ENCODE results near the gene ERBB2. TPM values are rescaled to one million over a fixed set of nuclear protein-coding genes. Genes with fewer than 3 reads are reported as not detected.
A peak's percentile ranks its signal among the peaks of the same experiment; 100 is the strongest.

Gene ERBB2
- total and polyA plus RNA-seq, 5 donors from 2014 or later, result 0.36 to 5.5 (median 0.67) TPM

- ATAC-seq (ENCODE audit: low read depth in 2 of 2) (no peak), DNase-seq (no peak)
- no peak overlapping the region for H3K4me3 Mint-ChIP-seq
- H3K36me3 Mint-ChIP-seq, result peaks cover 31% of the 10 kb centered on the region
- H3K36me3 ChIP-seq (ENCODE audit: control insufficient read depth, insufficient read depth, low read length), result peaks cover 46% of the 10 kb centered on the region
- H3K4me3 ChIP-seq (ENCODE audit: low read depth, low read length), result no peak overlapping the region
- no peaks in the 10 kb centered on the region for H3K9me3 Mint-ChIP-seq
- no peak overlapping the region for H3K27ac ChIP-seq (ENCODE audit: insufficient read depth, low read length, poor library complexity, severe bottlenecking)
- H3K27ac Mint-ChIP-seq, result peak overlapping the region in 1 of 3 donors; percentile 66
- peaks cover 4% of the 10 kb centered on the region for H3K4me1 ChIP-seq (ENCODE audit: control insufficient read depth, insufficient read depth, low read length, poor library complexity, severe bottlenecking)
- no peaks in the 10 kb centered on the region for H3K27me3 ChIP-seq (ENCODE audit: control insufficient read depth, insufficient read depth, low read length)
- H3K27me3 Mint-ChIP-seq, result no peaks in the 10 kb centered on the region
- peaks cover 4 to 31% (median 14%) of the 10 kb centered on the region in 4 donors for H3K4me1 Mint-ChIP-seq
- no peaks in the 10 kb centered on the region for H3K9me3 ChIP-seq (ENCODE audit: control insufficient read depth in 2 of 2, low read length in 2 of 2)
Measured at GRCh38 chr17:39658346-39658745, 41.5 kb upstream of the ERBB2 start.

- no peak overlapping the region for H3K4me3 Mint-ChIP-seq
Measured at GRCh38 chr17:39658760-39659159, 41.1 kb upstream of the ERBB2 start.

DNA sequence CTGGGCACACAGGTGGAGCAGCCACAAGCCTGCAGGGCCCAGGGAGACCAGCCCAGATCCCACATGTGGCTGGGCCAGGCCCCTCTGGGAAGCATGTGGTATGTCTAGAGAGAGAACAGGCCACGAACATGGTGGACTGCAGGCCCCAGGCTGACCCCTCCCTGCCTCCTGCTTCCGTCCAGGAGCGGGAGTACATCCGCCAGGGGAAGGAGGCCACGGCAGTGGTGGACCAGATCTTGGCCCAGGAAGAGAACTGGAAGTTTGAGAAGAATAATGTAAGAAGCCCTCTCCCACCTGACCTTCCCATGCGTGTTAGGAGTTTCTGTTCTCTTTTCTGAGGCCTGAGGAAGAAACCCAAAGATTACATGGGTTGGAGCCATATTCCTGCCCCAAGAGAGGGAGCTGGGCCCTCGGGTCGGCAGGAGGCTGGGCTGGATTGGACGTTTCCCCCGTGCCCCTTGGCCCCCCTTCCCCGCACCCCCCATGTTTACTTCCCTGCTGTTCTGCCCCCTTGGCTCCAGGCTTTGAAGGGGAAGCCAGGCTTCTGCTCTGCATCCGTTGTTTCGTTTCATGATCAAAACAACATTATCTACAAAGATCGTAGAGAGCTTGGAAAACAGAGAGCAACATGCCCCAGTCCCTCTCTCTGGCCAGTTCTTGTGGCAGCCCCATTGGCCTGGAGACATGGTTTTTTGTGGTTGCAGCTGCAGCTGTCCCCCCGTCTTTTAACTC lies 40.4 kb upstream of the ERBB2 start:
- ATAC-seq (ENCODE audit: low read depth in 2 of 2) (no peak), DNase-seq (no peak)
- Mint-ChIP-seq H3K27ac (peak overlapping the region in 2 of 3 donors; percentile 77 to 87), H3K27me3 (no peaks in the 10 kb centered on the region), H3K4me1 (peaks cover 4 to 26% (median 9%) of the 10 kb centered on the region in 4 donors), H3K4me3 (peak overlapping the region in 1 of 4 donors; percentile 56), H3K36me3 (peaks cover 26% of the 10 kb centered on the region), H3K9me3 (no peaks in the 10 kb centered on the region)
- peaks cover 46% of the 10 kb centered on the region for H3K36me3 ChIP-seq (ENCODE audit: control insufficient read depth, insufficient read depth, low read length)
- no peaks in the 10 kb centered on the region for H3K9me3 ChIP-seq (ENCODE audit: control insufficient read depth in 2 of 2, low read length in 2 of 2)
- no peaks in the 10 kb centered on the region for H3K4me1 ChIP-seq (ENCODE audit: control insufficient read depth, insufficient read depth, low read length, poor library complexity, severe bottlenecking)
- H3K27ac ChIP-seq (ENCODE audit: insufficient read depth, low read length, poor library complexity, severe bottlenecking), result no peak overlapping the region
- no peak overlapping the region for H3K4me3 ChIP-seq (ENCODE audit: low read depth, low read length)
- H3K27me3 ChIP-seq (ENCODE audit: control insufficient read depth, insufficient read depth, low read length), result no peaks in the 10 kb centered on the region

More at GRCh38 chr17:39658760-39659159, 41.1 kb upstream of the ERBB2 start:
- peaks cover under 1% of the 10 kb centered on the region for H3K4me1 ChIP-seq (ENCODE audit: control insufficient read depth, insufficient read depth, low read length, poor library complexity, severe bottlenecking)
- Mint-ChIP-seq H3K27me3 (no peaks in the 10 kb centered on the region), H3K36me3 (peaks cover 29% of the 10 kb centered on the region), H3K27ac (peak overlapping the region in 1 of 3 donors; percentile 66), H3K4me1 (peaks cover 4 to 28% (median 11%) of the 10 kb centered on the region in 4 donors), H3K9me3 (no peaks in the 10 kb centered on the region)
- H3K36me3 ChIP-seq (ENCODE audit: control insufficient read depth, insufficient read depth, low read length), result peaks cover 46% of the 10 kb centered on the region
- no peaks in the 10 kb centered on the region for H3K27me3 ChIP-seq (ENCODE audit: control insufficient read depth, insufficient read depth, low read length)
- no peak for DNase-seq
- no peak overlapping the region for H3K4me3 ChIP-seq (ENCODE audit: low read depth, low read length)
- no peaks in the 10 kb centered on the region for H3K9me3 ChIP-seq (ENCODE audit: control insufficient read depth in 2 of 2, low read length in 2 of 2)
- ATAC-seq (ENCODE audit: low read depth in 2 of 2), result no peak
- no peak overlapping the region for H3K27ac ChIP-seq (ENCODE audit: insufficient read depth, low read length, poor library complexity, severe bottlenecking)

DNA sequence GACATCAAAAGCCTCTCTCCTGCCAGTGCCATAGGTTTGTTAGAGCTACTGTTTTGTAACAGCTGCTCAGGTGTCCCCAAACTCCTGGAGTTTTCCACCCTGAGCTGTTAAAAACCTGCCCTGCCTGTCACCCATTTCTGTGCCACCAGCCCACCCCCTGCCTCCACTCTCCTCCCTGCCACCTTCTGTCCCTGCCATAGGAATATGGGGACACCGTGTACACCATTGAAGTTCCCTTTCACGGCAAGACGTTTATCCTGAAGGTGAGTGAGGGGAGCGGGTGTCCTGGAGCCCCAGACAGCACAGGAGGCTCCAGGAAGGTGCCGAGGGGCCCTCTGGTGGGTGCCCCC lies 39.9 kb upstream of the ERBB2 start:
- H3K9me3 Mint-ChIP-seq, result no peaks in the 10 kb centered on the region
- H3K27ac ChIP-seq (ENCODE audit: insufficient read depth, low read length, poor library complexity, severe bottlenecking), result no peak overlapping the region
- peaks cover 46% of the 10 kb centered on the region for H3K36me3 ChIP-seq (ENCODE audit: control insufficient read depth, insufficient read depth, low read length)
- no peak for DNase-seq
- peaks cover 23% of the 10 kb centered on the region for H3K36me3 Mint-ChIP-seq
- no peaks in the 10 kb centered on the region for H3K4me1 ChIP-seq (ENCODE audit: control insufficient read depth, insufficient read depth, low read length, poor library complexity, severe bottlenecking)
- H3K27me3 Mint-ChIP-seq, result peaks cover 4% of the 10 kb centered on the region
- no peaks in the 10 kb centered on the region for H3K9me3 ChIP-seq (ENCODE audit: control insufficient read depth in 2 of 2, low read length in 2 of 2)
- H3K4me1 Mint-ChIP-seq, result peaks cover 4 to 22% (median 7%) of the 10 kb centered on the region in 4 donors
- peak overlapping the region in 2 of 3 donors; percentile 77 to 87 for H3K27ac Mint-ChIP-seq
- no peak for ATAC-seq (ENCODE audit: low read depth in 2 of 2)
- H3K27me3 ChIP-seq (ENCODE audit: control insufficient read depth, insufficient read depth, low read length), result no peaks in the 10 kb centered on the region
- H3K4me3 Mint-ChIP-seq, result no peak overlapping the region
- H3K4me3 ChIP-seq (ENCODE audit: low read depth, low read length), result no peak overlapping the region

GRCh38 chr17:39660397-39661385 lies 39.2 kb upstream of the ERBB2 start:
- Histone ChIP-seq H3K4me1 (ENCODE audit: control insufficient read depth, insufficient read depth, low read length, poor library complexity, severe bottlenecking) (no peaks in the 10 kb centered on the region), H3K27ac (ENCODE audit: insufficient read depth, low read length, poor library complexity, severe bottlenecking) (no peak overlapping the region), H3K9me3 (ENCODE audit: control insufficient read depth in 2 of 2, low read length in 2 of 2) (no peaks in the 10 kb centered on the region), H3K27me3 (ENCODE audit: control insufficient read depth, insufficient read depth, low read length) (no peaks in the 10 kb centered on the region), H3K36me3 (ENCODE audit: control insufficient read depth, insufficient read depth, low read length) (peaks cover 46% of the 10 kb centered on the region), H3K4me3 (ENCODE audit: low read depth, low read length) (no peak overlapping the region)
- ATAC-seq (ENCODE audit: low read depth in 2 of 2) (no peak), DNase-seq (no peak)
- H3K36me3 Mint-ChIP-seq, result peaks cover 16% of the 10 kb centered on the region
- H3K27ac Mint-ChIP-seq, result peak overlapping the region in 2 of 3 donors; percentile 48 to 82
- peaks cover 0 to 20% (median under 1%) of the 10 kb centered on the region in 4 donors for H3K4me1 Mint-ChIP-seq
- no peak overlapping the region for H3K4me3 Mint-ChIP-seq
- H3K9me3 Mint-ChIP-seq, result no peaks in the 10 kb centered on the region
- H3K27me3 Mint-ChIP-seq, result peaks cover 11% of the 10 kb centered on the region

DNA sequence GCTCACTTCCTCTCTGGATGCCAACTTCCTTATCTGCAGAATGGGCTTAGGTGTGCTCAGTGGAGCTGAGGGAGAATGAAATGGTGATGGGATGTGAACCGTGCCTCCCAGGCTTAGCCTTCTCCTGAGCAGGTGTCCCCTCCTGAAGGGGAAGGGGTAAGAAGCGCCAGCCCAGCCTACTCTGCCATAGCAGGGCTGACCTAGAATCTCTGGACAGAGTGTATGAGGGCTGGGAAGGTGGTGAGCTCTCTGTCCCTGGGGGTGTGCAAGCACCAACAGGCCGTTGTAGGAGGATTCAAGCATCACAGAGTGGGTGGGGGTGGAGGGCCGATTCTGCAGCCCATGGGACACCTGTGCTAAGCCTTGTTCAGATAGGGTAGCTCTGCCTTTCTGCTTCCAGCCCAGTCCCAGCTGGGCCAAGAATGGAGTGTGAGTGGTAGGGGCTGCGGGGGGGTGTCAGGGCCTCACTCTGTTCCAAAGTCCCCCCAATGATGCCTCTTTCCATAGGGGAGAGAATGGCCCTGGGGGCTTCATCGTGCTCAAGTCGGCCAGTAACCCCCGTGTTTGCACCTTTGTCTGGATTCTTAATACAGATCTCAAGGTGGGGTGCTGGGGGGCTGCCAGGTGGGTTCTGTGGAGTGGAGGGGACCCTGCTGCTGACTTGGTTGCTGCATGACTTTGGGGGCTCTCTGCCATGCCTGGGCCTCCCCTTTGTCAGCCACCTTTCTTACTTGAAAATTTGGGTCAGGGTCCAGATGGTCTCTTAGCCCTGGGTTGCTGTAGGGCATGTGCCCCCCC lies 37.9 kb upstream of the ERBB2 start:
- Mint-ChIP-seq H3K27ac (no peak overlapping the region), H3K9me3 (no peaks in the 10 kb centered on the region), H3K4me1 (peaks cover 0 to 25% (median 2%) of the 10 kb centered on the region in 4 donors), H3K36me3 (peaks cover 15% of the 10 kb centered on the region), H3K27me3 (peaks cover 20% of the 10 kb centered on the region), H3K4me3 (no peak overlapping the region)
- no peak for DNase-seq
- Histone ChIP-seq H3K27ac (ENCODE audit: insufficient read depth, low read length, poor library complexity, severe bottlenecking) (no peak overlapping the region), H3K27me3 (ENCODE audit: control insufficient read depth, insufficient read depth, low read length) (peaks cover 3% of the 10 kb centered on the region), H3K9me3 (ENCODE audit: control insufficient read depth in 2 of 2, low read length in 2 of 2) (no peaks in the 10 kb centered on the region), H3K4me1 (ENCODE audit: control insufficient read depth, insufficient read depth, low read length, poor library complexity, severe bottlenecking) (peaks cover 1% of the 10 kb centered on the region), H3K4me3 (ENCODE audit: low read depth, low read length) (no peak overlapping the region), H3K36me3 (ENCODE audit: control insufficient read depth, insufficient read depth, low read length) (peaks cover 38% of the 10 kb centered on the region)
- ATAC-seq (ENCODE audit: low read depth in 2 of 2), result no peak

Measured in CD4-positive, CD25-positive, alpha-beta regulatory T cell (primary cell).